ENCODE data around the gene NUB1.
"Not testable (repeated sequence)": the region's sequence is repeated elsewhere in the genome, so short reads cannot be mapped to it uniquely, and the experiment has no call there.

NUB1 gene

GRCh38 chr7:151341357-151342101 is at the start of gene NUB1:
TSS of gene NUB1 (plus strand) at chr7:151341812. CDS start at chr7:151345350, 3,538 bp downstream.
- peaks cover 4 to 5% of the 10 kb centered on the region in 2 donors for H3K9me3 Mint-ChIP-seq
- peak within 1 kb of the TSS; percentile 86 to 89 for H3K4me3 Mint-ChIP-seq
- peaks cover 28 to 47% of the 10 kb centered on the region in 2 donors for H3K4me1 Mint-ChIP-seq
- peak; percentile 87 for DNase-seq
- peak within 1 kb of the TSS; percentile 94 for H3K27ac Mint-ChIP-seq
- H3K27me3 Mint-ChIP-seq = no peaks in the 10 kb centered on the region
- peak; percentile 66 to 79 for ATAC-seq (replicated peaks)
- peaks cover 10 to 14% of the 10 kb centered on the region in 2 donors for H3K36me3 Mint-ChIP-seq

- Mint-ChIP-seq H3K4me1 (no peaks in the 10 kb centered on the region), H3K36me3 (no peaks in the 10 kb centered on the region), H3K27me3 (peaks cover 22 to 23% of the 10 kb centered on the region in 2 donors), H3K9me3 (peaks cover 5 to 9% of the 10 kb centered on the region in 2 donors), H3K4me3 (no peak overlapping the region), H3K27ac (no peak overlapping the region)
- DNase-seq (no peak), ATAC-seq (replicated peaks) (no peak)
These were observed 48.8 kb upstream of the NUB1 start for GRCh38 chr7:151292850-151293249.

- H3K4me1 Mint-ChIP-seq = peaks cover 0 to 2% of the 10 kb centered on the region in 2 donors
- ATAC-seq (replicated peaks) (no peak), DNase-seq (no peak)
- peaks cover 5 to 9% of the 10 kb centered on the region in 2 donors for H3K9me3 Mint-ChIP-seq
- no peaks in the 10 kb centered on the region for H3K36me3 Mint-ChIP-seq
- peaks cover 37% of the 10 kb centered on the region in 2 donors for H3K27me3 Mint-ChIP-seq
- no peak overlapping the region for H3K4me3 Mint-ChIP-seq
- H3K27ac Mint-ChIP-seq = no peak overlapping the region
These were observed 45.2 kb upstream of the NUB1 start for GRCh38 chr7:151296202-151296992.

GRCh38 chr7:151298765-151299164 is 42.8 kb upstream of the NUB1 start:
- peak in 1 of 2 donors; percentile 36 for ATAC-seq (replicated peaks)
- H3K4me1 Mint-ChIP-seq = peaks cover 5% of the 10 kb centered on the region in 2 donors
- no peaks in the 10 kb centered on the region for H3K36me3 Mint-ChIP-seq
- H3K27me3 Mint-ChIP-seq = peaks cover 44 to 53% of the 10 kb centered on the region in 2 donors
- no peak overlapping the region for H3K27ac Mint-ChIP-seq
- H3K4me3 Mint-ChIP-seq = no peak overlapping the region
- peaks cover 5 to 9% of the 10 kb centered on the region in 2 donors for H3K9me3 Mint-ChIP-seq
- no peak for DNase-seq

- ATAC-seq (replicated peaks) = no peak
- H3K27ac Mint-ChIP-seq = no peak overlapping the region
- H3K4me3 Mint-ChIP-seq = no peak overlapping the region
- H3K9me3 Mint-ChIP-seq = peaks cover 5 to 9% of the 10 kb centered on the region in 2 donors
- DNase-seq = no peak
- H3K36me3 Mint-ChIP-seq = no peaks in the 10 kb centered on the region
- peaks cover 5 to 9% of the 10 kb centered on the region in 2 donors for H3K4me1 Mint-ChIP-seq
- H3K27me3 Mint-ChIP-seq = peaks cover 39 to 53% of the 10 kb centered on the region in 2 donors
These were observed 42.1 kb upstream of the NUB1 start for GRCh38 chr7:151299530-151299929.

GRCh38 chr7:151299940-151300645 is 41.5 kb upstream of the NUB1 start:
- peaks cover 5 to 9% of the 10 kb centered on the region in 2 donors for H3K9me3 Mint-ChIP-seq
- H3K27ac Mint-ChIP-seq = no peak overlapping the region
- H3K4me1 Mint-ChIP-seq = peaks cover 8 to 14% of the 10 kb centered on the region in 2 donors
- ATAC-seq (replicated peaks) (no peak), DNase-seq (no peak)
- H3K36me3 Mint-ChIP-seq = no peaks in the 10 kb centered on the region
- peaks cover 45 to 53% of the 10 kb centered on the region in 2 donors for H3K27me3 Mint-ChIP-seq
- H3K4me3 Mint-ChIP-seq = no peak overlapping the region

- ATAC-seq (replicated peaks) (no peak), DNase-seq (no peak)
- Mint-ChIP-seq H3K4me1 (peaks cover 8 to 14% of the 10 kb centered on the region in 2 donors), H3K9me3 (no peaks in the 10 kb centered on the region), H3K27ac (peak overlapping the region; percentile 62), H3K36me3 (no peaks in the 10 kb centered on the region), H3K4me3 (no peak overlapping the region), H3K27me3 (peaks cover 50 to 67% of the 10 kb centered on the region in 2 donors)
These were observed 39.8 kb upstream of the NUB1 start for GRCh38 chr7:151301471-151302462.

- not testable (repeated sequence) for H3K36me3 Mint-ChIP-seq; H3K4me3 Mint-ChIP-seq; ATAC-seq (replicated peaks); H3K9me3 Mint-ChIP-seq; DNase-seq; H3K27ac Mint-ChIP-seq
- Mint-ChIP-seq H3K27me3 (peaks cover 48 to 71% of the 10 kb centered on the region in 2 donors), H3K4me1 (peaks cover 8 to 14% of the 10 kb centered on the region in 2 donors)
These were observed 37.4 kb upstream of the NUB1 start for GRCh38 chr7:151304251-151304650.

GRCh38 chr7:151304856-151305255 is 36.8 kb upstream of the NUB1 start:
- peaks cover 52 to 75% of the 10 kb centered on the region in 2 donors for H3K27me3 Mint-ChIP-seq
- no peaks in the 10 kb centered on the region for H3K36me3 Mint-ChIP-seq
- peak overlapping the region in 1 of 2 donors; percentile 20 for H3K4me3 Mint-ChIP-seq
- H3K4me1 Mint-ChIP-seq = peaks cover 8 to 14% of the 10 kb centered on the region in 2 donors
- no peak for DNase-seq
- ATAC-seq (replicated peaks) = no peak
- H3K9me3 Mint-ChIP-seq = no peaks in the 10 kb centered on the region
- no peak overlapping the region for H3K27ac Mint-ChIP-seq

- Mint-ChIP-seq H3K27ac (no peak overlapping the region), H3K4me1 (peaks cover 8 to 14% of the 10 kb centered on the region in 2 donors), H3K4me3 (no peak overlapping the region), H3K9me3 (peaks cover 0 to 2% of the 10 kb centered on the region in 2 donors), H3K27me3 (peaks cover 45 to 68% of the 10 kb centered on the region in 2 donors), H3K36me3 (no peaks in the 10 kb centered on the region)
- ATAC-seq (replicated peaks) (no peak), DNase-seq (no peak)
These were observed 35.2 kb upstream of the NUB1 start for GRCh38 chr7:151306374-151306773.

- peaks cover 40 to 63% of the 10 kb centered on the region in 2 donors for H3K27me3 Mint-ChIP-seq
- peaks cover 0 to 2% of the 10 kb centered on the region in 2 donors for H3K9me3 Mint-ChIP-seq
- no peak overlapping the region for H3K27ac Mint-ChIP-seq
- peaks cover 8 to 14% of the 10 kb centered on the region in 2 donors for H3K4me1 Mint-ChIP-seq
- DNase-seq (no peak), ATAC-seq (replicated peaks) (no peak)
- no peak overlapping the region for H3K4me3 Mint-ChIP-seq
- peaks cover 0 to 2% of the 10 kb centered on the region in 2 donors for H3K36me3 Mint-ChIP-seq
These were observed 34.8 kb upstream of the NUB1 start for GRCh38 chr7:151306860-151307259.

GRCh38 chr7:151307536-151307935 is 34.1 kb upstream of the NUB1 start:
- no peak for DNase-seq
- Mint-ChIP-seq H3K9me3 (peaks cover 0 to 2% of the 10 kb centered on the region in 2 donors), H3K36me3 (peaks cover 0 to 2% of the 10 kb centered on the region in 2 donors), H3K27ac (no peak overlapping the region), H3K4me3 (no peak overlapping the region), H3K27me3 (peaks cover 34 to 56% of the 10 kb centered on the region in 2 donors), H3K4me1 (peaks cover 8 to 14% of the 10 kb centered on the region in 2 donors)
- ATAC-seq (replicated peaks) = no peak

- ATAC-seq (replicated peaks) (no peak), DNase-seq (no peak)
- Mint-ChIP-seq H3K36me3 (peaks cover 0 to 2% of the 10 kb centered on the region in 2 donors), H3K27ac (no peak overlapping the region), H3K9me3 (peaks cover 0 to 2% of the 10 kb centered on the region in 2 donors), H3K4me3 (no peak overlapping the region), H3K4me1 (peaks cover 8 to 14% of the 10 kb centered on the region in 2 donors), H3K27me3 (peaks cover 34 to 49% of the 10 kb centered on the region in 2 donors)
These were observed 33.4 kb upstream of the NUB1 start for GRCh38 chr7:151308256-151308655.

All from stimulated activated naive B cell treated with anti-CD40 and anti-IgM and Interleukin-4, amounts not matched to agents 10 μg/mL and 1 μg/mL and 100 μg/mL, for 72 hours (primary cell).